ENCODE results near the gene KLF4. TPM values are rescaled to one million over a fixed set of nuclear protein-coding genes. Genes with fewer than 3 reads are reported as not detected.
A peak's percentile ranks its signal among the peaks of the same experiment; 100 is the strongest.

The KLF4 gene
- total RNA-seq, 1 donor from 2014 or later: 143 TPM

GRCh38 chr9:107489144-107489673 is 360 bp downstream of the KLF4 start:
- Histone ChIP-seq H3K36me3 (peaks cover 17% of the 10 kb centered on the region), H3K27me3 (peaks cover 3% of the 10 kb centered on the region), H3K27ac (peak overlapping the region; percentile 93), H3K4me3 (peak overlapping the region; percentile 77), H3K9me3 (no peaks in the 10 kb centered on the region), H3K4me1 (peaks cover 18% of the 10 kb centered on the region)
- DNase-seq (no peak), ATAC-seq (no peak)
- no peak for TF ChIP-seq CTCF (IDR thresholded peaks at IDR 0.05)
- intact Hi-C loops (cut with DNase I): loop anchor here (5.0 kb wide), 1 partner anchor 88 kb away; no protein-coding TSS in a partner anchor

DNA sequence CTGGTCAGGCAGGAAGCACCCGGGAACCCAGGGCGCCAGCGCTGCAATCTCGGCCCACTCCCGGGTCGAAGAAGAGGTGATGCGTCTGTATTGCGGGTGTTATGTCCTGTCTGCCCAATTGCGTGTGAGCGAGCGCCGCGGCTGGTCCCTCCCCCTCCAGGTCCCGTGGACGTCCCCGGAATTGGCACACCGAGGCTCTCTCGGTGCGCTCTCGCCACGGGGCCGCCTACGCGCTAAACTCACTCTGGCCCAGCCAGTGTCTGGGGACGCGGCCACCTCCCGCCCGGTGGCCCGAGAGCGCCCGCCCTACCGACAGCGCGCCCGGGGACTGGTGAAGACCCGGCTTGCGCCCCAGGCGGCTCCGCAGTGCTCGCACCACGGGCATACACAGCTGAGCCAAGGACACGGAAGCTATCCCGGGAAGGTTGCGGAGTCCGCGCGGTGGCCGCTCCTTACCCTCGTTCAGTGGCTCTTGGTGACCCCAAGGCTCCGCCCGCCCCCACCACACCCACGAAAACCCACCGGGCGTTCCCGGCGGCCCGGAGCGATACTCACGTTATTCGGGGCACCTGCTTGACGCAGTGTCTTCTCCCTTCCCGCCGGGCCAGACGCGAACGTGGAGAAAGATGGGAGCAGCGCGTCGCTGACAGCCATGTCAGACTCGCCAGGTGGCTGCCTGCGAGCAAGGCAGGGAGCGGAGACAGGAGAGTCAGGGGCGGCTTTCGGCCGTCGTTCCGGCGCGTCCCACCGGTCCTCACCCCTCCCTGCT is 1.0 kb downstream of the KLF4 start:
- no peaks in the 10 kb centered on the region for H3K9me3 ChIP-seq

GRCh38 chr9:107487521-107488374 is 1.8 kb downstream of the KLF4 start:
- H3K4me3 ChIP-seq: peak overlapping the region; percentile 77
- peaks cover 17% of the 10 kb centered on the region for H3K36me3 ChIP-seq
- H3K4me1 ChIP-seq: peaks cover 18% of the 10 kb centered on the region
- H3K9me3 ChIP-seq: no peaks in the 10 kb centered on the region
- DNase-seq (peak; percentile 82), ATAC-seq (peak; percentile 6)
- peak overlapping the region; percentile 93 for H3K27ac ChIP-seq
- intact Hi-C loops (cut with DNase I): loop anchor here (5.0 kb wide), 1 partner anchor 90 kb away; no protein-coding TSS in a partner anchor
- TF ChIP-seq CTCF (IDR thresholded peaks at IDR 0.05): peak; percentile 52
- peaks cover 3% of the 10 kb centered on the region for H3K27me3 ChIP-seq

More for the DNA sequence above, 1.0 kb downstream of the KLF4 start:
- intact Hi-C loops (cut with DNase I): loop anchor here (5.0 kb wide), 1 partner anchor 89 kb away; no protein-coding TSS in a partner anchor
- H3K27me3 ChIP-seq: peaks cover 3% of the 10 kb centered on the region
- H3K36me3 ChIP-seq: peaks cover 17% of the 10 kb centered on the region
- peaks cover 18% of the 10 kb centered on the region for H3K4me1 ChIP-seq
- peak; percentile 67 for ATAC-seq
- H3K27ac ChIP-seq: peak overlapping the region; percentile 93
- H3K4me3 ChIP-seq: peak overlapping the region; percentile 77
- TF ChIP-seq CTCF (IDR thresholded peaks at IDR 0.05): no peak
- DNase-seq: peak; percentile 91

DNA sequence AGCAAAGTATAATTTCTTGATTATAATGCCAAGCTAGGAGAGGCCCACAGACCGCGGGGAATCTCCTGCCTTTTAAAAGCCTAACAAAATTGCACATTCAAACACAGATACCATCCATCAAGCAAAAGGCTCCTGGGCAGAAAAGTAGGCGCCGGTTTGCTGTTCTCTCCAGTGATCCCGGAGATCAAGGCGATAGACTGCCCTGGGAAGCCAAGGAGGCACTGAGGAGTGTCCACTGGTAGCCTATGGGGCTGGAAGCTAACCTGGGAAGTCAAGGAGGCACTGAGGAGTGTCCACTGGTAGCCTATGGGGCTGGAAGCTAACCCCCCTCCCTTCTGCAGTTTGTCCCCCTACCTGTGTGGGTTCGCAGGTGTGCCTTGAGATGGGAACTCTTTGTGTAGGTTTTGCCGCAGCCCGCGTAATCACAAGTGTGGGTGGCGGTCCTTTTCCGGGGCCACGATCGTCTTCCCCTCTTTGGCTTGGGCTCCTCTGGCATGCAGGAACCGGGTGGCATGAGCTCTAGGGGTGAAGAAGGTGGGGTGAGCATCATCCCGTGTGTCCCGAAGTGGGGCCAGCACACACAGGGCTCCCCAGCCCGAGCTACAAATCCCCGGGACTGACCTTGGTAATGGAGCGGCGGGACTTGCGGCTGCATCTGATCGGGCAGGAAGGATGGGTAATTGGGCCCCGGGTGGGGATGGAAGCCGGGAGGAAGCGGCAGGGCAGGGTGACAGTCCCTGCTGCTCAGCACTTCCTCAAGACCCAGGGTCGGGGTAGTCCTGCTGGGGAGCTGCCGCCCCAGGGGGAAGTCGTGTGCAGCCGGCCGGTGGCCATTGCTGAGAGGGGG is 2.7 kb downstream of the KLF4 start:
- DNase-seq: no peak

More for the DNA sequence above, 2.7 kb downstream of the KLF4 start:
- Histone ChIP-seq H3K4me1 (peaks cover 18% of the 10 kb centered on the region), H3K4me3 (peak overlapping the region; percentile 77), H3K9me3 (no peaks in the 10 kb centered on the region), H3K36me3 (peaks cover 17% of the 10 kb centered on the region), H3K27ac (peak overlapping the region; percentile 93), H3K27me3 (peaks cover 3% of the 10 kb centered on the region)
- TF ChIP-seq CTCF (IDR thresholded peaks at IDR 0.05): no peak
- ATAC-seq: no peak
- intact Hi-C loops (cut with DNase I): loop anchor here (5.0 kb wide), 1 partner anchor 90 kb away; no protein-coding TSS in a partner anchor
